Skeletal muscle cell (primary cell): Measurements from ENCODE around the gene NFASC.

Experiments
- DNase-seq: peaks from one replicate; pipeline ENCODE4 v3.0.0-alpha.2; 2010; ENCODE audit warnings: low read depth
- H3K4me3 ChIP-seq: 2 replicates; pipeline ENCODE4 v1.5.1; 2011; ENCODE audit warnings: low read depth, mild to moderate bottlenecking, control low read depth, low read length, moderate library complexity

Gene NFASC

GRCh38 chr1:204923201-204923600, 52.5 kb downstream of the NFASC start:
- no peak for DNase-seq

GRCh38 chr1:204923626-204924012, 53.0 kb downstream of the NFASC start:
- H3K4me3 ChIP-seq: no peak overlapping the region
- DNase-seq: no peak

More at GRCh38 chr1:204923201-204923600, 52.5 kb downstream of the NFASC start:
- no peak overlapping the region for H3K4me3 ChIP-seq

- H3K4me3 ChIP-seq: no peak overlapping the region
- peak; percentile 45 for DNase-seq
These were observed 53.5 kb downstream of the NFASC start for GRCh38 chr1:204924013-204924759.

- no peak overlapping the region for H3K4me3 ChIP-seq
These were observed 55.0 kb downstream of the NFASC start for GRCh38 chr1:204925701-204926100.

GRCh38 chr1:204927673-204928641, 57.3 kb downstream of the NFASC start:
- no peak for DNase-seq
- H3K4me3 ChIP-seq: no peak overlapping the region

More at GRCh38 chr1:204925701-204926100, 55.0 kb downstream of the NFASC start:
- DNase-seq: no peak

- no peak overlapping the region for H3K4me3 ChIP-seq
- DNase-seq: no peak
These were observed 58.2 kb downstream of the NFASC start for GRCh38 chr1:204928671-204929486.

- H3K4me3 ChIP-seq: no peak overlapping the region
- no peak for DNase-seq
These were observed 59.0 kb downstream of the NFASC start for GRCh38 chr1:204929487-204930154.

GRCh38 chr1:204930155-204930523, 59.5 kb downstream of the NFASC start:
- DNase-seq: no peak
- no peak overlapping the region for H3K4me3 ChIP-seq

GRCh38 chr1:204931313-204931712, 60.7 kb downstream of the NFASC start:
- DNase-seq: no peak
- no peak overlapping the region for H3K4me3 ChIP-seq

GRCh38 chr1:204931768-204932572, 61.3 kb downstream of the NFASC start:
- DNase-seq: no peak
- no peak overlapping the region for H3K4me3 ChIP-seq

GRCh38 chr1:204932573-204932909, 61.9 kb downstream of the NFASC start:
- no peak overlapping the region for H3K4me3 ChIP-seq
- no peak for DNase-seq

- H3K4me3 ChIP-seq: no peak overlapping the region
- DNase-seq: no peak
These were observed 64.5 kb downstream of the NFASC start for GRCh38 chr1:204935155-204935554.

- H3K4me3 ChIP-seq: no peak overlapping the region
- no peak for DNase-seq
These were observed 66.1 kb downstream of the NFASC start for GRCh38 chr1:204936765-204937164.

- no peak for DNase-seq
These were observed 67.2 kb downstream of the NFASC start for GRCh38 chr1:204937901-204938300.

GRCh38 chr1:204940591-204940990, 69.9 kb downstream of the NFASC start:
- H3K4me3 ChIP-seq: no peak overlapping the region
- no peak for DNase-seq

More at GRCh38 chr1:204937901-204938300, 67.2 kb downstream of the NFASC start:
- no peak overlapping the region for H3K4me3 ChIP-seq

GRCh38 chr1:204941421-204942338, 71.0 kb downstream of the NFASC start:
- no peak overlapping the region for H3K4me3 ChIP-seq
- no peak for DNase-seq

GRCh38 chr1:204943495-204943894, 72.8 kb downstream of the NFASC start:
- H3K4me3 ChIP-seq: no peak overlapping the region
- no peak for DNase-seq
